HEK293T (cell line): Measurements from ENCODE around the gene UCHL3.

ENCODE experiments used
- CTCF ChIA-PET: fragments of 350-600 bp; formaldehyde crosslinking; extraction: SDS; loops from one replicate; lab custom pipeline; 2021; ENCODE audit warnings: antibody characterized with exemption, inconsistent platforms; lab: Yijun Ruan, JAX
- POLR2A ChIA-PET: fragments of 350-600 bp; formaldehyde crosslinking; extraction: SDS; loops from one replicate; lab custom pipeline; 2020; ENCODE audit warnings: antibody characterized with exemption, inconsistent platforms; lab: Yijun Ruan, JAX
- DNase-seq: peaks from one replicate; pipeline ENCODE4 v3.0.0; 2012; ENCODE audit warnings: mixed read lengths; ENCODE audit errors: extremely low spot score
- ARNT ChIP-seq: fragments of 450-650 bp; IDR thresholded peaks from 2 replicates; pipeline ENCODE4 v1.6.1; 2017; ENCODE audit warnings: mild to moderate bottlenecking
- CTBP1 ChIP-seq: fragments of 450-650 bp; IDR thresholded peaks from 2 replicates; pipeline ENCODE4 v1.6.1; 2016; ENCODE audit warnings: borderline replicate concordance
- ELF4 ChIP-seq: fragments of 450-650 bp; IDR thresholded peaks from 2 replicates; pipeline ENCODE4 v1.6.1; 2017; ENCODE audit warnings: antibody characterized with exemption
- FOXA1 ChIP-seq: fragments of 450-650 bp; IDR thresholded peaks from 2 replicates; pipeline ENCODE4 v1.6.1; 2016; ENCODE audit warnings: mild to moderate bottlenecking
- FOXK2 ChIP-seq: fragments of 450-650 bp; IDR thresholded peaks from 2 replicates; pipeline ENCODE4 v1.6.1; 2016; ENCODE audit warnings: mild to moderate bottlenecking
- FOXM1 ChIP-seq: fragments of 450-650 bp; IDR thresholded peaks from 2 replicates; pipeline ENCODE4 v1.6.1; 2017; ENCODE audit warnings: mild to moderate bottlenecking, borderline replicate concordance
- L3MBTL2 ChIP-seq: fragments of 450-650 bp; conservative IDR thresholded peaks from 2 replicates; pipeline ENCODE4 v1.6.1; 2016; ENCODE audit warnings: mild to moderate bottlenecking
- LEF1 ChIP-seq: fragments of 450-650 bp; IDR thresholded peaks from 2 replicates; pipeline ENCODE4 v1.6.1; 2017; ENCODE audit warnings: mild to moderate bottlenecking, borderline replicate concordance
- NFRKB ChIP-seq: fragments of 450-650 bp; IDR thresholded peaks from 2 replicates; pipeline ENCODE4 v1.6.1; 2016; ENCODE audit warnings: mild to moderate bottlenecking, moderate library complexity
- PKNOX1 ChIP-seq: fragments of 450-650 bp; IDR thresholded peaks from 2 replicates; pipeline ENCODE4 v1.6.1; 2016
- SP1 ChIP-seq: fragments of 450-650 bp; IDR thresholded peaks from 2 replicates; pipeline ENCODE4 v1.6.1; 2017
- SUZ12 ChIP-seq: fragments of 450-650 bp; IDR thresholded peaks from 2 replicates; pipeline ENCODE4 v1.6.1; 2016; ENCODE audit warnings: mild to moderate bottlenecking
- ZNF384 ChIP-seq: fragments of 450-650 bp; IDR thresholded peaks from 2 replicates; pipeline ENCODE4 v1.6.1; 2016

UCHL3 gene

GRCh38 chr13:75651013-75651412 lies 101.4 kb downstream of the UCHL3 start:
- POLR2A ChIA-PET: no interaction called here
- no peak for DNase-seq
- CTCF ChIA-PET: interaction anchor here (0.7 kb wide), 1 partner anchor 227 kb away, joined by 6 read pairs; no protein-coding TSS in a partner anchor
- no peak for TF ChIP-seq ZNF384
- no peak for TF ChIP-seq LEF1
- no peak for TF ChIP-seq SP1
- no peak for TF ChIP-seq FOXK2
- no peak for TF ChIP-seq L3MBTL2
- TF ChIP-seq ARNT: no peak
- TF ChIP-seq FOXA1: no peak
- TF ChIP-seq ELF4: no peak

- ChIA-PET CTCF (no interaction called here), POLR2A (no interaction called here)
- DNase-seq: no peak
- TF ChIP-seq PKNOX1 (no peak), FOXK2 (no peak), FOXA1 (no peak), NFRKB (no peak), FOXM1 (no peak), L3MBTL2 (no peak), LEF1 (no peak), SUZ12 (no peak), CTBP1 (no peak)
These were observed 103.1 kb downstream of the UCHL3 start for GRCh38 chr13:75652726-75653125.
